Activated naive CD8-positive, alpha-beta T cell treated with anti-CD3 and anti-CD28 coated beads for 36 hours (primary cell): ENCODE data around the gene BRI3BP. TPM values are rescaled to one million over a fixed set of nuclear protein-coding genes. Genes with fewer than 3 reads are reported as not detected.
"Not testable (repeated sequence)": the region's sequence is repeated elsewhere in the genome, so short reads cannot be mapped to it uniquely, and the experiment has no call there.

Experiments used
- DNase-seq: peaks from one replicate; pipeline ENCODE4 v3.0.0; 2021
- H3K27ac Mint-ChIP-seq: one replicate; pipeline ENCODE4 v1.8.0; 2022; ENCODE audit warnings: mild to moderate bottlenecking, moderate library complexity, mixed read lengths
- H3K27me3 Mint-ChIP-seq: one replicate; pipeline ENCODE4 v1.8.0; 2022; ENCODE audit warnings: mild to moderate bottlenecking, mixed read lengths
- H3K36me3 Mint-ChIP-seq: one replicate; pipeline ENCODE4 v1.8.0; 2021; ENCODE audit warnings: mild to moderate bottlenecking, mixed read lengths
- H3K4me1 Mint-ChIP-seq: one replicate; pipeline ENCODE4 v1.8.0; 2021; ENCODE audit warnings: mixed read lengths
- H3K4me3 Mint-ChIP-seq: one replicate; pipeline ENCODE4 v1.8.0; 2022; ENCODE audit warnings: mild to moderate bottlenecking, moderate library complexity, mixed read lengths
- H3K9me3 Mint-ChIP-seq: one replicate; pipeline ENCODE4 v1.8.0; 2022; ENCODE audit warnings: mixed read lengths
- total RNA-seq, 2 experiments: library from RNA; stranded (reverse); gene quantifications; one replicate each; pipeline ENCODE4 v1.2.3, GENCODE V29; 2021

Gene BRI3BP
- total RNA-seq, 2 experiments from 2014 or later = 32.8 to 33.3 TPM

DNA sequence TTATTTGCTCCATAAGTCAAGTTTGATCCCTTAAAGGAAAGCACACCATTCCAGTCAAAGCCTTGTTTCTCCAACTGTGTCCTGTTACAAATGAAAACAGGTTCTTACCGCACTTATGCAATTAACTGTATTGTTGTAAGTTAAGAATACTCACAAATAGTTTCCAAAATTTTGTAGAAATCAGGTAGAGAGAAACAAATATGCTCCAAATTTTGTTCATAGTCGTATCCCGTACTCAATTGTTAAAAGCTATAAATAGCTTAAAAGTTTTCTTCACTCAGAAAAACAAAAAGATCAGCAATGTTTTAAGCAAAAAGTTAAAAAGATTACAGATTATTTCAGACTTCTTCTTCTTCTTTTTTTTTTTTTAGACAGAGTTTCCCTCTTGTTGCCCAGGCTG is 67.8 kb downstream of the BRI3BP start:
- peaks cover 3% of the 10 kb centered on the region for H3K9me3 Mint-ChIP-seq

DNA sequence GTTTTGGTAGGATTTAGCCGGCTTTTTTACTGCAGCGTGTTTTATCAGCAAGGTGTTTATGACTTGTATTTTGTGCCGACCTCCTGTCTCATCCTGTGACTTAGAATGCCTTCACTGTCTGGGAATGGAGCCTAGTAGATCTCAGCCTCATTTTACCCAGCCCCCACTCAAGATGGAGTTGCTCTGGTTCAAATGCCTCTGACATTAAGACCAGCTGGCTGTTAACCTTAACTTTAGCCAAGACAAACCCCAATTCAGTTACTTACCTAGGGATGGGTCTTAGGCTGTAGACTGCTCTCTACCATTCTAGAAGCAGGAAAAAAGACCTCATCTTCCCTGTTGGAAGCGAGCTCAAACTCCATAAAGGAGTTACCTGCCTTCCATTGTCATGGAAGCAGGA is 70.1 kb downstream of the BRI3BP start:
- H3K27ac Mint-ChIP-seq, H3K4me3 Mint-ChIP-seq, H3K9me3 Mint-ChIP-seq, H3K36me3 Mint-ChIP-seq, DNase-seq, H3K27me3 Mint-ChIP-seq: not testable (repeated sequence)
- peaks cover 16% of the 10 kb centered on the region for H3K4me1 Mint-ChIP-seq

More for the DNA sequence above, 67.8 kb downstream of the BRI3BP start:
- H3K36me3 Mint-ChIP-seq = no peaks in the 10 kb centered on the region
- DNase-seq = no peak
- H3K27ac Mint-ChIP-seq = no peak overlapping the region
- peaks cover 6% of the 10 kb centered on the region for H3K4me1 Mint-ChIP-seq
- no peak overlapping the region for H3K4me3 Mint-ChIP-seq
- H3K27me3 Mint-ChIP-seq = peaks cover 8% of the 10 kb centered on the region

DNA sequence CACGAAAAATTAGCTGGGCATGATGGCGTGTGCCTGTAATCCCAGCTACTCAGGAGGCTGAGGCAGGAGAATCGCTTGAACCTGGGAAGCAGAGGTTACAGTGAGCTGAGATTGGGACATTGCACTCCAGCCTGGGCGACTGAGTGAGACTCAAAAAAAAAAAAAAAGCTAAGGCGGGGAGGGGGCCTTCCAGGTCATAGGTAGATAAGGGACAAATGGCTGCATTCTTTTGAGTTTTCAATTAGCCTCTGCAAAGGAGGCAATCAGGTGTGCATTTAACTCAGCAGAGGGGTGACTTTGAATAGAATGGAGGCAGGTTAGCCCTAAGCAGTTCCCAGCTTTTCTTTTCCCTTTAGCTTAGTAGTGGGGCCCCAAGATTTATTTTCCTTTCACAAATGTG is 71.0 kb downstream of the BRI3BP start:
- Mint-ChIP-seq H3K27me3 (peaks cover 5% of the 10 kb centered on the region), H3K9me3 (peaks cover 3% of the 10 kb centered on the region), H3K4me1 (peaks cover 17% of the 10 kb centered on the region), H3K4me3 (peak overlapping the region; percentile 74), H3K36me3 (no peaks in the 10 kb centered on the region), H3K27ac (no peak overlapping the region)
- DNase-seq = no peak

DNA sequence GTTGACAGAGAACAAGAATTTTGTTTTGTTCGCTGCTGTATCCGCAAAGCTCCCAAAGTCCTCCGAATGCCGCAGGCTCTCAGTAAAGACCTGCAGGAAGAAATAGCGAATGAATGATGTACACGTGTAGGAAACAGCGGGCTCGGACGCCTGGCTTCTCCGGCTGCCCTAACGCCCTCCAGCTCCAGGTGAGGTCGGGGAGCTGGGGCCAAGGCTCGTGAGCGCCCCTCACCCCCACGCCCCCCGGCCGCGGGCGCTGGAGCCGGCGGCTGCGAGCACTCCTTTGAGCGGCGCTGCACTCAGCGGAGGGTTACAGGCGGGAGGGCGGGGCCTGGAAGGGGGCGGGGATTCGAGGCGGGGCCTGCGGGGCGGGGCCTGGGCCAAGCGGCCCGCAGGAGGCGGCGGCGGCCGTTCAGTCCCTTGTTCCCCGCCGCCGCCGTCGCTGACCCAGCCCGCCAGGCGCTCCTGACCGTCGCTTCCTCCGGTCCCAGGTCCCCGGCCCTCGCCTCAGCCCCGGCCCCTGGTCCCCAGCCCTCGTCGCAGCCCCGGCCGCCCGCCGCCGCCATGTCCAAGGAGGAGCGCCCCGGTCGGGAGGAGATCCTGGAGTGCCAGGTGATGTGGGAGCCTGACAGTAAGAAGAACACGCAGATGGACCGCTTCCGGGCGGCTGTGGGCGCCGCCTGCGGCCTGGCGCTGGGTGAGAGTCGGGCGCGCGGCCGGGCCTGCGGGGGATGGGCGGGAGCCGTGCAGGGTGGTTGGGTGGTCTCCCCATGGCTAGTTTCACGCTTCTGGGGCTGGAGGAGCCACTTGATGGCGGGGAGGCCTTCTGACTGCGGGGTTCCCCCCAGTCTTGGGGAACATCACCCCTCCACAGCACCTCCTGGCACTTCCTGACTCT is 71.8 kb downstream of the BRI3BP start, which contains the start of gene AACS:
TSS of gene AACS (plus strand) at position 415 of the 898 bp plus-strand sequence. CDS start at position 565, 150 bp downstream.
- Mint-ChIP-seq H3K27me3 (peaks cover 5% of the 10 kb centered on the region), H3K4me3 (peak within 1 kb of the TSS; percentile 88), H3K36me3 (no peaks in the 10 kb centered on the region), H3K9me3 (peaks cover 3% of the 10 kb centered on the region), H3K4me1 (peaks cover 17% of the 10 kb centered on the region), H3K27ac (peak within 1 kb of the TSS; percentile 36)
- DNase-seq = peak; percentile 69

DNA sequence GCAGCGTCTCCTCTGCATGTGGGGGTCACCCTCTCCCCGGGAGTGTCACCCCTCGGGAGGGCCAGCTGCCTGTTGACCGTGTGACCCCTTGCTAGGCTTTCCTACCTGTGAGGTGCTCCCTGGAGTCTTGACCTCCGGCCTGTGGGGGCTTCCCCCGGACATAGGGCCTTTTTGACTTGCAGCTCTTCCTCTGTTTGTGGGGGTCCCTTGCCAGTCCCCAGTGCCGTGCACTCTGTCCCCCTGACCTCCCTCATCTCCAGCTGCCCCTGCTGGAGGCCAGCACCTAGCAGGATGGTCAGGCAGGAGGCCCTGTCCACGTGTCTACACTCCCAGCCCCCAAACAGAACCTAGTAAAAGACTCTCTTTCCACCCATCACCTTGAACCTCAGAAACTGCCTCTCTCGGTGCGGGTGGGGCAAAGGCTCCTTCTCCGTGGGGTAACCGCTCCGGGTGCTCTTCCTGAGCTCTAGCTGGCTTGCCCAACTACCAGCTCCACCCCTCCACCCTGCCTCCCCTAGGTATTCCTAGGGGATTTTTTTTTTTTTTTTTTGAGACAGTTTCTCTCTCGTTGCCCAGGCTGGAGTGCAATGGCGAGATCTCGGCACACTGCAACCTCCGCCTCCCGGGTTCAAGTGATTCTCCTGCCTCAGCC is 72.6 kb downstream of the BRI3BP start:
- no peaks in the 10 kb centered on the region for H3K36me3 Mint-ChIP-seq
- peaks cover 17% of the 10 kb centered on the region for H3K4me1 Mint-ChIP-seq
- DNase-seq = no peak
- peaks cover 5% of the 10 kb centered on the region for H3K27me3 Mint-ChIP-seq
- peak overlapping the region; percentile 88 for H3K4me3 Mint-ChIP-seq
- peaks cover 3% of the 10 kb centered on the region for H3K9me3 Mint-ChIP-seq
- peak overlapping the region; percentile 36 for H3K27ac Mint-ChIP-seq

DNA sequence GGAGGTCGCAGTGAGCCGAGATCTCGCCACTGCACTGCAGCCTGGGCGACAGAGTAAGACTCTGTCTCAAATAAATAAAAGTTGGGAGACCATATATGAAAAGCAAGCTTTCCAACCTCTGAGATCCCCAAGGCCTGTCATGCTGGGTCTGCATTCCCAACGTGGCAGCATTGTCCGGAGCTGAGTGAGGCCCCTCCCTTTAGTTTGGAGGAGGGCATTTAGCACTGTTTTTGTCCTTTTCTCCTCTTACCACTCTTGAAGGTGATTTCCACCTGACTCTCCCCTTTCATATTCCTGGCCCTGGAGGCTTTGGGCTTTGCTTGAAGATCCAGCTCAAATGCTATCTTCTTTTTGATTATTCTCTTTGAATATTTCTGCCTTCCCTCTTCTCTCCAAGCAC is 74.9 kb downstream of the BRI3BP start:
- no peak for DNase-seq
- H3K4me1 Mint-ChIP-seq = peaks cover 17% of the 10 kb centered on the region
- no peaks in the 10 kb centered on the region for H3K36me3 Mint-ChIP-seq
- H3K4me3 Mint-ChIP-seq = no peak overlapping the region
- H3K9me3 Mint-ChIP-seq = no peaks in the 10 kb centered on the region
- H3K27me3 Mint-ChIP-seq = peaks cover 3% of the 10 kb centered on the region
- H3K27ac Mint-ChIP-seq = no peak overlapping the region

DNA sequence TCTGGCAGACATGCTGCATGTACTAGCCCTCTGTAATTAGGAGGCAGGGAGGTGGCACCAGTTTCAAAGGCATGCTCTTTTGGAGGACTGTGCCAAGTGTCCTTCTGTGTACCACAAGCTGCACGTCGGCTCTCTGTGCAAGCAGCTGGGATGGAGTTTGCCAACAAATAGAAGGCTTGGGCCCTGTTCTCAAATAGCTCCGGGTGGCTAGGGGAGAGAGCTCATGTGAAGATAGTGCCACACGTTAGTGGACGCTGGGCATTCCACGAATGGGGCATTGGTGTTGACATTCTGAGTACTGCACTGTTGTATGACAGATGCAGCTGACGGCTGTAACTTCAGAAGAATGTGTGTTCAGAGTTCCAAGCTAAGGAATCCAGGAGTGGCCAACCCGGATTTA is 76.2 kb downstream of the BRI3BP start:
- H3K36me3 Mint-ChIP-seq = peaks cover 5% of the 10 kb centered on the region
- H3K27ac Mint-ChIP-seq = no peak overlapping the region
- peaks cover 19% of the 10 kb centered on the region for H3K4me1 Mint-ChIP-seq
- H3K27me3 Mint-ChIP-seq = no peaks in the 10 kb centered on the region
- H3K4me3 Mint-ChIP-seq = no peak overlapping the region
- no peaks in the 10 kb centered on the region for H3K9me3 Mint-ChIP-seq
- no peak for DNase-seq

DNA sequence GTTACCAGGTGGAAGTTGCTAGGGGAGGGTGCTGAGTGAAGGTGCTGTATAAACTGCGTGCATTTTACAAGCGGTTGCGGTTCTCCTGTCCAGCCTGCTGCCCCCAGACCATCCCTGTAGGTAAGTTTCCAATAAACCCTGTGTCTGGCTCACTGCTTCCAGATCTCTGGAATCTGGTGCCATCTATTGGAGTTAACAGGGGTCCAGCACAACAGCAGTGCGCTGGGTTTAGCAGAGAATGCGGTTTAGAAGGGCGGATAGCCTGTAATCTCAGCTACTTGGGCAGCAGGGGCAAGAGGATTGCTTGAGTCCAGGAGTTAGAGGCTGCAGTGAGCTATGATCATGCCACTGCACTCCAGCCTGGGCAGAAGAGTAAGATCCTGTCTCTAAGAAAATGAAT is 76.7 kb downstream of the BRI3BP start:
- no peak overlapping the region for H3K4me3 Mint-ChIP-seq

DNA sequence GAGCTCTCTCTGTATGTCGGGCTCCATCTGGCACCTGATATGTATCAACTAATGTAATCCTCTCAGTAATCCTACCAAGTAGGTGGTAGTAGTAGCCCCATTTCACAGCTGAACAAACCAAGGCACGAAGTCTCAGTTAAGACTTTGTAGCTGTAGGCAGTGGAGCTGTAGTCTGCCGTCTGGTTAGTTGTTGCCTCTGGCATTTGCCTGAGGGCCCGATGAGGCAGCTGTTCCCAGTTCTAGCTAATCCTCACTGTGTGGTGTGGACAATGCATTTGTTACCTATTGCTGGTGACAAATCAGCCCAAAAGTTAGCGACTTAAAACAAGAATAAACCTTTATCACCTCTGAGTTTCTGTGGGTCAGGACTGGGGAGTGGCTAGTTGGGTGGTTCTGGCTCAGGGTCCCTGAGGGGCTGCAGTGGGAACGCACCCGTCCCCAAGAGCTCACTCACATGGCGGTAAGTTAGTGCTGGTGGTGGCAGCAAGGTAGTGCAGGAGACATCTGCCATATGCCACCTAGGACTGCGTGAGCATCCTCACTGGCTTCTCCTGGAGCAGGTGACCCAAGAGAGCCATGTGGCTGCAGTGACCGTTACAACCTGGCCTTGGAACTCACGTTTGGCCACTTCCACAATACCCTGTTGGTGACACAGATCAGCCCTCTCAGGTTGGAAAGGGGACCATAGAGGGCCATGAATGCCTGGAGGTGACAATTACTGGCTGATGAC is 77.4 kb downstream of the BRI3BP start:
- Mint-ChIP-seq H3K27ac (no peak overlapping the region), H3K4me1 (peaks cover 19% of the 10 kb centered on the region), H3K36me3 (peaks cover 8% of the 10 kb centered on the region), H3K4me3 (no peak overlapping the region), H3K27me3 (no peaks in the 10 kb centered on the region), H3K9me3 (no peaks in the 10 kb centered on the region)
- no peak for DNase-seq

More for the DNA sequence above, 76.7 kb downstream of the BRI3BP start:
- no peak for DNase-seq
- Mint-ChIP-seq H3K4me1 (peaks cover 19% of the 10 kb centered on the region), H3K27me3 (no peaks in the 10 kb centered on the region), H3K9me3 (no peaks in the 10 kb centered on the region), H3K36me3 (peaks cover 5% of the 10 kb centered on the region), H3K27ac (no peak overlapping the region)

DNA sequence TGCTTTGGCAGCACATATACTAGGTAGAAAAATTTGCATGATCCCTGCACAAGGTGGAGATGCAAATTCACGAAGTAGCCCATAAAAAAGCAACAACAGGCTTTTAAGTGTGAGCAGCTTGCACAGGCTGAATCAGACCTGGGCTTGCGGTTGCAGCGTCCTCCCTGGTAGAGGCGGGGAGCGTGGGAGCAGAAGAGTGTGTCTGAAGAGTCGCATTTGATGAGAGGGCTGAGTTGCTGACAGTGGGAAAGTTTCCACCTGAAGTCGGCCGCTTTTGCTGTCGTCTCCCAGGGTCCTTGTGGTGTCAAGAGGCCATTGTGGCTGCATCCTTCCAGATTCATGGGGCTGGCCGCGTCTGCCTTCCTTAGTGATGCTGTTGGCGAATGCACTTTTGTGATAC is 78.0 kb downstream of the BRI3BP start:
- peaks cover 12% of the 10 kb centered on the region for H3K36me3 Mint-ChIP-seq
- DNase-seq = no peak
- no peaks in the 10 kb centered on the region for H3K27me3 Mint-ChIP-seq
- no peaks in the 10 kb centered on the region for H3K9me3 Mint-ChIP-seq
- peaks cover 16% of the 10 kb centered on the region for H3K4me1 Mint-ChIP-seq
- no peak overlapping the region for H3K27ac Mint-ChIP-seq
- no peak overlapping the region for H3K4me3 Mint-ChIP-seq

DNA sequence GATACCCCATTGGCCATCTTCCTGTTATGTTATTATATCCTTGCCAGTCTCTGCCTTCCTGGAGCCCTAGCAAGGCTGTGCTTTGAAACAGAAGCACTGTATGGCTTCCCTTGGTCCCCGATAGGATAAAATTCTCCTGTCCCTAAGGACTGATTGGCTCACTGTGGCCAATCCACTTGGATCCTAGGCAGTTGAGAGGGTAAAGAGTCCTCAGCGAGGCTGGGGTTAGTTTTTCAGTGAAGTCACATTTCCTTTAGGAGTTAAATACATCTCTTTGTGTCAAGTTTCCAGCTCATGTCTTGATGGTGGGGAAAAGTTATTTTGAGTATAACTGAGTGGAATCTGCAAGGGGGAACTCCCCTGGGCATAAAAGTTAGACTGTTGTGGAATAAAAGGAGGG is 79.1 kb downstream of the BRI3BP start:
- Mint-ChIP-seq H3K4me3 (no peak overlapping the region), H3K9me3 (no peaks in the 10 kb centered on the region), H3K36me3 (peaks cover 13% of the 10 kb centered on the region), H3K27me3 (no peaks in the 10 kb centered on the region), H3K27ac (no peak overlapping the region), H3K4me1 (peaks cover 9% of the 10 kb centered on the region)
- no peak for DNase-seq

DNA sequence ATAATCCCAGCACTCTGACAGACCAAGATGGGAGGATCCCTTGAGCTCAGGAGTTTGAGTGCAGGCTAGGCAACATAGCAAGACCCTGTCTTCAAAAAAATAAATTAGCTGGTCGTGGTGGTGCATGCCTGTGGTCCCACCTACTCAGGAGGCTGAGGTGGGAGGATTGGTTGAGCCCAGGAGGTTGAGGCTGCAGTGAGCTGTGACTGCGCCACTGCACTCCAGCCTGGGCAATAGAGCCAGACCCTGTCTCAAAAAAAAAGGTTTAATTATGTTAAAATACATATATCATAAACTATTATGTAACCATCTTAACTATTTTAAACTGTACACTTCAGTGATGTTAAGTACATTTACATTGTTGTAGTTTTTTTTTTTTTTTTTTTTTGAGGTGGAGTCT is 80.8 kb downstream of the BRI3BP start:
- not testable (repeated sequence) for H3K27me3 Mint-ChIP-seq, H3K9me3 Mint-ChIP-seq, H3K4me3 Mint-ChIP-seq, DNase-seq, H3K4me1 Mint-ChIP-seq, H3K27ac Mint-ChIP-seq
- peaks cover 15% of the 10 kb centered on the region for H3K36me3 Mint-ChIP-seq

DNA sequence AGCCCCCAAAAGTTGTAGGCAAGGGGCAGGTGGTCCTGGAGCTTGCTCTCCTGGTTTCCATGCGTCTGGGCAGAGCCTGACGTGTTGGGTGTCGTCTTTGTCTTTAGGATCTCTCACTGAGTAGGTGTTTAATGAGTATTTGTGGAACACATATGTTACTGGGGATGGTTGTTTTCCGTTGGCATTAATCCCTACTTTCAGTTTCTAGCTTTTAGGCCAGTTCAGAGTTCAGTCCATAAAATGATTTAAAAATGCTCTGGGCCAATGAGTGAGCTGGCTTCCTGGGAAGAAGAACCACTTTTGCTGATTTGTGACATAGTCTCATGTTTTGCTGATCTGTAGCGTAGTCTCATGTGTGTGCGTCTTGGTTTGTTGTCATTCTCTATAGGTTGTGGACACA is 82.7 kb downstream of the BRI3BP start:
- DNase-seq = no peak
- no peak overlapping the region for H3K27ac Mint-ChIP-seq
- no peaks in the 10 kb centered on the region for H3K9me3 Mint-ChIP-seq
- peaks cover 5% of the 10 kb centered on the region for H3K4me1 Mint-ChIP-seq
- H3K36me3 Mint-ChIP-seq = peaks cover 15% of the 10 kb centered on the region
- H3K4me3 Mint-ChIP-seq = no peak overlapping the region
- H3K27me3 Mint-ChIP-seq = no peaks in the 10 kb centered on the region

DNA sequence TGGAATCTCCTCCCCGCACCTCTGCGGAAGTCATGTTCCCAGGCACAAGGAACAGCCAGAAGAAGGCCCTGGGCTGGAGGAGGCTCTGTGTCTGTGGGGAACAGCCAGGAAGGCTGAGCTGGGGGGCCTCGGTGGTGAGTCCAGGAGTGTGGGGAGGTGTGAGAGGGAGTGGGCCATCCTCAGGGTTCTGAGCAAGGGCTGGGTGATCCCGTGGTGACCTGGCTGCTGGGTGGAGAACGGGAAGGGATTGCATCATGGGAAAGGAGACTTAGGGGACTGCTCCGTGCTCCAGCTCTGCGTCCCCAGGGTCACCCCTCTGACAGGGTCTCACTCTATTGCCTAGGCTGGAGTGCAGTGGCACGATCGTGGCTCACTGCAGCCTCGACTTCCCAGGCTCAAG is 85.6 kb downstream of the BRI3BP start:
- peaks cover 16% of the 10 kb centered on the region for H3K36me3 Mint-ChIP-seq
- H3K27ac Mint-ChIP-seq = no peak overlapping the region
- H3K27me3 Mint-ChIP-seq = no peaks in the 10 kb centered on the region
- no peaks in the 10 kb centered on the region for H3K9me3 Mint-ChIP-seq
- DNase-seq = no peak
- H3K4me1 Mint-ChIP-seq = peaks cover under 1% of the 10 kb centered on the region
- H3K4me3 Mint-ChIP-seq = no peak overlapping the region
